ENCODE results near the gene TNRC18. TPM values are rescaled to one million over a fixed set of nuclear protein-coding genes. Genes with fewer than 3 reads are reported as not detected.
A peak's percentile ranks its signal among the peaks of the same experiment; 100 is the strongest.
"Not testable (repeated sequence)": the region's sequence is repeated elsewhere in the genome, so short reads cannot be mapped to it uniquely, and the experiment has no call there.

Gene TNRC18
- polyA plus RNA-seq, 3 donors, result 0.64 to 49.9 (median 0.70) TPM

DNA sequence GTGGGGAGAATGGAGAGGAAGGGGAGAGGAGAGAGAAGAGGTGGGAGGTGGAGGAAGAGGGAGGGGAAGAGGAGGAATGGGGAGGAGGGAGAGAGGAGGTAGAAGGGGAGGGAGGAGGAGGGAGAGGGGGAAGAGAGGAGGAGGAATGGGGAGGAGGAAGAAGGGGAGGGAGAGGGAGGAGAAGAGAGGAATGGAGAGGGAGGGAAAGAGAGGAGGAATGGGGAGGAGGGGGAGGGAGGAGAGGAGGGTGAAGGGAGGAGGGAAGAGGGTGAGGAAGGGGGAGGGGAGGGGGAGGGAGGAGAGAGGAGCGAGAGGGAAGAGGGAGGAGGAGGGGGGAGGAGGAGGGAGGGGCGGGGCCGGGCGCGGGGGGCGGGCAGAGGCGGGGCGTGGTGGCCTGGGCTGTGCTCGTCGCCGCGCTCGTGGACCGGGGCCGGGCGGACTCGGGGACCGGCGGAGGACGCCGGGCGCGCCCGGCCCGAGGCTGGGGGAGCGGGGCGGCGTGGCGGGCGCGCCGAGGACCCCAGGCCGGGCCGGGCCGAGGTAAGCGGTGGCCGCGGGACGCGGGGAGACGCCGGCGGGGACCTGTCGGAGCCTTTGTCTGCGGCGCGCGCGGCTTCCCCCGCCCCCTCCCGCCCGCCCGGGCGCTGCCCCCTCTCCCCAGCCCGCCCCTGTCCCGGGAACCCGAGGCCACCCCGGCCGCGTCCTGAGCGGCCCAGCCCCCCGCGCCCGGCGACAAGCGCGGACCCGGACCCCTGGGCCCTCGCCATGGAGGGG, 140.9 kb downstream of the TNRC18 start, which contains the start of gene SLC29A4:
Gene SLC29A4, plus strand, starts transcription at position 401 of the 774 bp plus-strand sequence. CDS start 4,874 bp downstream, outside the sequence.
- Mint-ChIP-seq H3K4me1 (no peaks in the 10 kb centered on the region), H3K27ac (no peak within 1 kb of the TSS), H3K9me3 (peaks cover 0 to 3% (median 0%) of the 10 kb centered on the region in 7 donors), H3K4me3 (peak within 1 kb of the TSS in 1 of 2 donors; percentile 35), H3K36me3 (peaks cover 0 to 3% of the 10 kb centered on the region in 2 donors), H3K27me3 (ENCODE audit: low read depth in 3 of 3) (peaks cover 11 to 55% (median 30%) of the 10 kb centered on the region in 3 donors)
- TF ChIP-seq, protein P1, sequence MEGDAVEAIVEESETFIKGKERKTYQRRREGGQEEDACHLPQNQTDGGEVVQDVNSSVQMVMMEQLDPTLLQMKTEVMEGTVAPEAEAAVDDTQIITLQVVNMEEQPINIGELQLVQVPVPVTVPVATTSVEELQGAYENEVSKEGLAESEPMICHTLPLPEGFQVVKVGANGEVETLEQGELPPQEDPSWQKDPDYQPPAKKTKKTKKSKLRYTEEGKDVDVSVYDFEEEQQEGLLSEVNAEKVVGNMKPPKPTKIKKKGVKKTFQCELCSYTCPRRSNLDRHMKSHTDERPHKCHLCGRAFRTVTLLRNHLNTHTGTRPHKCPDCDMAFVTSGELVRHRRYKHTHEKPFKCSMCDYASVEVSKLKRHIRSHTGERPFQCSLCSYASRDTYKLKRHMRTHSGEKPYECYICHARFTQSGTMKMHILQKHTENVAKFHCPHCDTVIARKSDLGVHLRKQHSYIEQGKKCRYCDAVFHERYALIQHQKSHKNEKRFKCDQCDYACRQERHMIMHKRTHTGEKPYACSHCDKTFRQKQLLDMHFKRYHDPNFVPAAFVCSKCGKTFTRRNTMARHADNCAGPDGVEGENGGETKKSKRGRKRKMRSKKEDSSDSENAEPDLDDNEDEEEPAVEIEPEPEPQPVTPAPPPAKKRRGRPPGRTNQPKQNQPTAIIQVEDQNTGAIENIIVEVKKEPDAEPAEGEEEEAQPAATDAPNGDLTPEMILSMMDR (IDR thresholded peaks at IDR 0.05), result no peak
- peak in 2 of 3 donors; percentile 5 to 17 for DNase-seq
- H4K20me1 ChIP-seq (ENCODE audit: insufficient read depth, low read length), result no peaks in the 10 kb centered on the region
- no peaks in the 10 kb centered on the region for H3K9me3 ChIP-seq (replicated peaks in 1 of 2; ENCODE audit: control insufficient read depth in 1 of 2, insufficient read depth in 1 of 2, low read length in 2 of 2)
- under 1% methylated on average over 43 of the region's 69 CpGs for WGBS (ENCODE audit: insufficient coverage)
- peak within 1 kb of the TSS; percentile 50 for H3K4me2 ChIP-seq (replicated peaks; ENCODE audit: extremely low read depth, low read length, poor library complexity, severe bottlenecking)
- no peak within 1 kb of the TSS for H3K9ac ChIP-seq (ENCODE audit: insufficient read depth, low read length, poor library complexity, severe bottlenecking)
- H3K36me3 ChIP-seq (replicated peaks in 1 of 2; ENCODE audit: control insufficient read depth in 1 of 2, insufficient read depth in 2 of 2, low read length in 2 of 2), result no peaks in the 10 kb centered on the region
- H3K79me2 ChIP-seq (ENCODE audit: insufficient read depth, low read length), result no peaks in the 10 kb centered on the region
- peaks cover 5 to 6% of the 10 kb centered on the region in 2 donors for H3K4me1 ChIP-seq (ENCODE audit: control insufficient read depth in 1 of 2, insufficient read depth in 2 of 2, low read length in 2 of 2)
- peaks cover 7 to 16% of the 10 kb centered on the region in 2 donors for H3K27me3 ChIP-seq (ENCODE audit: control insufficient read depth in 2 of 2, insufficient read depth in 2 of 2, low read length in 2 of 2)
- H3K27ac ChIP-seq (ENCODE audit: low read depth in 1 of 2, low read length in 2 of 2), result no peak within 1 kb of the TSS
- peak within 1 kb of the TSS in 2 of 3 experiments; percentile 6 to 50 for H3K4me3 ChIP-seq (replicated peaks in 1 of 3; ENCODE audit: low read depth in 2 of 3, low read length in 3 of 3)
- no peak within 1 kb of the TSS for H2AFZ ChIP-seq (ENCODE audit: insufficient read depth, low read depth, low read length, poor library complexity, severe bottlenecking)
- intact Hi-C loops (cut with micrococcal nuclease), result no loop called here

DNA sequence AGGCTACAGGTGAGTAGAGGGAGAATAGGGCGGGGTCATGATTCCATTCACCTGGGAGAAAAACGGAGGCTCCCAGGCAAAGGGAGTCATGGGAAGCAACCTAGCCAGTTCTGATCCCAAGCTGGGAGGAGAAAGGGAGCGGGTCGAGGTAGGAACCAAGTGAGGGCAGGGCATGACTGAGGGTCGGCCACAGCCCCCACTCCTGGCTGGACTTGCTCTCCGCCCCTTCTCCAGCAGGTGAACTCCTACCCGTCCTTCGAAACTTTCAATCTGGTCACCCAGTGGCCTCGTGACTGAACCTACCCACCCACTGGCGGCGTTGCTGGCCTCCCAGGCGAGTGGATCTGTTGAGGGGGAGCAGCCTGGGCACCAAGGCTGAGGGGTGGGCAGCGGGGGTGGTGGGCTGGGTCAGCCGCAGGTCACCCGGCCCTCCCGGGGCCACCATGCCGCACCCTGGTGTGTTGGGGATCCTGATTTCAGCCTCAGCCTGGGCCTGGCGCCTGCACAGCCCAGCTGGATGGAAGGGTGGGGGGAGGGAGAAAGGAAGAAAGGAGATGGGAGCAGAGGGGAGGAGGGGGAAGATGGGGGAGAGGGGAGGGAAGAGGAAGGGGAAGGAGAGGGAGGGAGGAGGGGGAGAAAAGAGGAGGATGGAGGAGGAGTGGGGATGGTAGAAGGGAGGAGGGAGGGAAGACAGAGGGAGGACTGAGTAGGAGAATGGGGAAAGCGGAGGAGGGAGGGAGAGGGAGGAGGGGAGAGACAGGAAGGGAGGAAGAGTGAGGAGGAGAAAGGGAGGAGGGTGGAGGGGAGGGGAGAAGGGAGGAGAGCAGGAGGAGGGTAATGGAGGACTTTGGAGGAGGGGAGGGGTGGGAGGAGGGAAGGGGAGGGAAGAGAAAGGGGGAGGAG, 141.8 kb downstream of the TNRC18 start:
- H3K4me3 ChIP-seq (replicated peaks in 1 of 3; ENCODE audit: low read depth in 2 of 3, low read length in 3 of 3); H2AFZ ChIP-seq (ENCODE audit: insufficient read depth, low read depth, low read length, poor library complexity, severe bottlenecking); H3K79me2 ChIP-seq (ENCODE audit: insufficient read depth, low read length); H3K4me1 Mint-ChIP-seq; intact Hi-C loops (cut with micrococcal nuclease); H3K27ac Mint-ChIP-seq; H3K4me2 ChIP-seq (replicated peaks; ENCODE audit: extremely low read depth, low read length, poor library complexity, severe bottlenecking); DNase-seq; H3K9ac ChIP-seq (ENCODE audit: insufficient read depth, low read length, poor library complexity, severe bottlenecking); H3K4me3 Mint-ChIP-seq; H3K4me1 ChIP-seq (ENCODE audit: control insufficient read depth in 1 of 2, insufficient read depth in 2 of 2, low read length in 2 of 2); H4K20me1 ChIP-seq (ENCODE audit: insufficient read depth, low read length); H3K36me3 Mint-ChIP-seq; H3K36me3 ChIP-seq (replicated peaks in 1 of 2; ENCODE audit: control insufficient read depth in 1 of 2, insufficient read depth in 2 of 2, low read length in 2 of 2); H3K27ac ChIP-seq (ENCODE audit: low read depth in 1 of 2, low read length in 2 of 2); H3K9me3 Mint-ChIP-seq; H3K9me3 ChIP-seq (replicated peaks in 1 of 2; ENCODE audit: control insufficient read depth in 1 of 2, insufficient read depth in 1 of 2, low read length in 2 of 2): not testable (repeated sequence)
- H3K27me3 Mint-ChIP-seq (ENCODE audit: low read depth in 3 of 3), result peaks cover 11 to 55% (median 30%) of the 10 kb centered on the region in 3 donors
- 65% methylated on average over 5 of the region's 19 CpGs for WGBS (ENCODE audit: insufficient coverage)
- peaks cover 7 to 16% of the 10 kb centered on the region in 2 donors for H3K27me3 ChIP-seq (ENCODE audit: control insufficient read depth in 2 of 2, insufficient read depth in 2 of 2, low read length in 2 of 2)

All from CD14-positive monocyte (primary cell).